Myocyte (in vitro differentiated cells): ENCODE data around the gene ST14. TPM values are rescaled to one million over a fixed set of nuclear protein-coding genes. Genes with fewer than 3 reads are reported as not detected.
"Not testable (repeated sequence)": the region's sequence is repeated elsewhere in the genome, so short reads cannot be mapped to it uniquely, and the experiment has no call there.

ENCODE experiments used
- DNase-seq: peaks from one replicate; pipeline ENCODE4 v3.0.0-alpha.2; 2012; ENCODE audit warnings: low read depth
- total RNA-seq: library from RNA; depleted of rRNA; stranded (reverse); fragments of >200 nt; gene quantifications from 2 replicates; pipeline ENCODE4 v1.2.3, GENCODE V29; 2014

The ST14 gene
- total RNA-seq, 1 donor from 2014 or later, result not detected

GRCh38 chr11:130163346-130164220 lies 4.0 kb downstream of the ST14 start:
- no peak for DNase-seq

- DNase-seq, result no peak
Measured at GRCh38 chr11:130164221-130164570, 4.6 kb downstream of the ST14 start.

GRCh38 chr11:130165601-130166456 lies 6.2 kb downstream of the ST14 start:
- no peak for DNase-seq

DNA sequence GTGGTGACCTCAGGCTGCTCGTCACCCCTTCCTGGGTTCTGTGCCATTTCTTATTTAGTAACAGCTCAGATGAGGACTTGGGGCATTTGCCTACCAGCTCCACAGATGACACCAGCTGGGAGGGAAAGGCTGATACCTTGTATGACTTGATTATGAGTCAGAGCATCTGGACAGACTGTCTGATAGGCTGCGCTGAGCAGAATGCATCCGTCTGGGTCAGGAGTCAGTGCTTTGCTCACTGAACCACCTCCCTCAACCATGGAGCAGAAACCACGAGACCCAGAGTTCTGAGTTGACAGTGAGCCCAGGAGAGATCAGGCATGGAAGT lies 6.8 kb downstream of the ST14 start:
- DNase-seq, result peak; percentile 92

DNA sequence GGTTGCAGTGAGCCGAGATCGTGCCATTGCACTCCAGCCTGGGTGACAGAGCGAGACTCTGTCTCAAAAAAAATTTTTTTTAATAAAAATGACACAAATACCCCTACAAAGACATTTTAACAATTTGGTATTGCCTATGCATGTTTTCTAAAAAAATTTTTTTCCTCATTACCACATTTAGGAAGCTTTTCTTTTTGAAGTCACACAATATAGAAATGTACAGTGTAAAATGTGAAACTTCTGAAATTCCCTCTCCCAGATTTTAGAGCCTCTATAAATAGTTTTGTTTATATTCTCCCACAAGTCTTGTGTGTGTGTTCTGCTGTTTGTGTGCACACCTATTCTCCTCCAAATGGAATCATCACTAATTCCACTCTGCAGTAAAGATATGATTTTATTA lies 7.6 kb downstream of the ST14 start:
- DNase-seq, result no peak

DNA sequence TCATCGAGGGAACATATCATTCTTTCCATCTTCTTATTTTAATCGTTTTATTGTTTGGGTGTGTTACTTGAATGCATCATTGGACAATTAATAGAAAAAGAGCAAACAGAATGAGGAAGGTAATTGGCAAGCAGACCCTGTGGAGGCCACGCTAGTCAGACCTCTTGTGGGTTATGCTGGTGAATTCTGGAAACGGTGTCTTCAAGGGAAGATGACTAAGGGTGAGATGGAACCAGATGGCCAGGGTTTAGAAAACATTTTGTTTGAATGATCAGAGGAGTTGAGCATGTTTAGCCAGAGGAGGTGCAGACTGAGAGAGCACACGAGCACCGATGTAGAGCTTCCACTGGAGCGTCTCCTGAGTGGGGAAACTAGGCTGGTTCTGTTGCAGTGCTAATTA lies 8.5 kb downstream of the ST14 start:
- DNase-seq, result no peak

DNA sequence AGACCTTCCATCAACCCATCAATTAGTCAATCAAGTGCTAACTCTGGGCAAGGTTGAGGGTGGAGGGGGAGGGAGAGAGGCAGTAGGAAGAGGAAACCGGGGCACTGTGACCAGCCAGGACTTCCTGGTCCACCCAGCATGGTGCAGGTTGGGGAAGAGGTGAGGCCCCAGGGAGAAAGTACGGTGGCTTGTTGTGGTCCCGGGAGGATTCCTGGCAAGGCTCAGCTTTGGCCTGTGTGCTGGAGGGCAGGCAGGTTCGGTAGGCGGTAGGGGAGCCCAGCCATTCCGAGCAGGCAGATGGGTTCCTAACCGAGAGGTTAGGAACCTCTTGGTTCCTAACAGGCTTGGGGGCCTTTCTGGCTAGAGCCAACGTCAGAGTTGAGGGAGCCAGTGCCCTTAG lies 10.8 kb downstream of the ST14 start:
- no peak for DNase-seq

DNA sequence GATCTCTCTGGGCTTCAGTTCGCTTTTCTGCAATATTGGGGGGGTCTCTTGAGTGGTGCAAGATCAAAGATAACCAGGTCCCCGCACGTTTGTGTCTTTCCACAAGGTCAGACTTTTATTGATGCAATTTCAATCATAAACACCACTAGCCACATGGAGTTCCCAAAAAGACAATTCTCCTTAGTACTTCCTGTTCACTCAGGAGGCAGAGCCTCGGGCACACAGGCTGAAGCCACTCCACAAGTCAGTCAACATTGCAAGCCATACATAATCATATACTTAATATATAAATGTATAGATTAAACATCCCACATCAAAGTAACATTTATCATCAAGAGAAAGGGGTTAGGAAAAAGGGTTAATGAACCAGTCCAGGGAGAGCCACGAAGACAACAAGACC lies 12.0 kb downstream of the ST14 start:
- DNase-seq, result no peak

DNA sequence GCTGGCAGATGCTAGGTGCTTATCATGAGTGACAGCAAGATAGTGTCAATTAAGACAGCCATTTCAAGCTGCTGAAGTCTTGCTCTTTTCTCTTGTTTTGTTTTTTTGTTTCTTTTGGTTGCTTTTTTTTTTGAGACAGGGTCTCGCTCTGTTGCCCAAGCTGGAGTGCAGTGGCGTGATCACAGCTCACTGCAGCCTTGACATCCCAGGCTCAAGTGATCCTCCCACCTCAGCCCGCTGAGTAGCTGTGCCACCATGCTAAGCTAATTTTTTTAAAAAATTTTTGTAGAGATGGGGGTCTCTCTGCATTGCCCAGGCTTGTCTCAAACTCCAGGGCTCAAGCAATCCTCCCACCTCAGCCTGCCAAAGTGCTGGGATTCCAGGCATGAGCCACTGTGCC lies 12.4 kb downstream of the ST14 start:
- not testable (repeated sequence) for DNase-seq

- DNase-seq, result no peak
Measured at GRCh38 chr11:130174642-130175041, 15.1 kb downstream of the ST14 start.

GRCh38 chr11:130175898-130176297 lies 16.3 kb downstream of the ST14 start:
- DNase-seq, result no peak

- DNase-seq, result no peak
Measured at GRCh38 chr11:130177782-130178181, 18.2 kb downstream of the ST14 start.

GRCh38 chr11:130178441-130179339 lies 19.1 kb downstream of the ST14 start:
- DNase-seq, result peak; percentile 42

DNA sequence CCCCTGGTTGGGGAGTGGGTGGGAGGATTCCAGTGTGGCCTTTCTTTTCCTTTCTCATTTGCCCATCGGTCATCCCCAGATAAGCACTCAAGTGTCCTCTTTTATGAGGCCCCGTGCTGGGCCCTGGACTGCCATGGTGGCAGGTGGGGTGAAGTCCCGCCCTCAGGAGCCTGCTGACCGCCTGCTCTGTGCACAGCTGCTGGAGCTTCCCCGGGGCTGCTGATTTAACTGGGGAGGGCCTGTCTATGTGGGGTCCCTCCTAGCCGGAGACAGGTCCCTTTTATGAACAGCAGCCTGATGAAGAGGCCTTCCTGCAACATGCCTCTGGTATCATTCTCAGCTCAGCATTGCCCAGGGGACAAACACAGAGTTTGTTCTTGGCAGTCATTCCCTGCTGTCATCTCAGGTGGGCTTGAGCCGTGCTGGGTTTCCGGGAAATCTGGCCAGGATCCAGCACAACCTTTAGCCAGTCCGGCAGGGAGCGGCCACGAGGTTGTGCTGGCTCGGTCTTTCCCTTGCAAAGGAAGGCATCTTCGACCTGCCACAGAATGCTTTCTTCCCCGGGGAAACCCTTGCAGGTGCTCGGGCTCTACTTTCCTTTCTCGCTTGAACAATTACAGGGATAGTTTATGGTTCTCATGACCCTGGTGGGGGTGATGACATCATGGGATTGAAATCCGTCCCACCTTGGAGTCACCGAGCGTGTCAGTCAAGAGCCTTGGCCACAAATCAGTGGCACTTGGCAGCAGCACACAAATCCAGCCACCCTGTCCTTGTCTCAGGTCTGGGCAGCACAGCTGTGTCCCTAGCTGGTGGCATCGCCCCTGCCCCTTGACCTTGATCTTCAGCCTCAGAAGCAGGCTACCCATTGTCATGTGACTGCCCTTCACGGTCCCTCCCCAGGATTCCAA lies 20.1 kb downstream of the ST14 start:
- DNase-seq, result no peak

DNA sequence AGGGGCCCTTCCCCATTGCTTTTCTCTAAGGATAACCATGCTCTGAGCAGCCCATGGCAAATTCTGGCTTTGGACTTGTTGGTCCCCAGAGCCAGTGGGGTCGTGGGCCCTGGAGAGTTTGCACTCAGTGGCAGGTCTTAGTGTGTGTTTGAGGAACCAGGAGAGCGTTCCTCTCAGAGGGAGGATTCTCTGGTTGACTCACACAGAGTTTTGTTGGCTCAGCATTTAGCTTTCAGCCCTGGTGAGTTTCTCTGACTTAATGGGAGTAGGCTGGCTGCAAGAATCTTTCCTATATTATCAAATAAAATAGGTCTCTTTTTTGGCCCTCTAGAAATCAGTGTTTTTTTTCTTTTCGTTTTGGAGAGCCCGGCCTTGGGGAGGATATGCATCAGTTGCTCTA lies 20.9 kb downstream of the ST14 start:
- no peak for DNase-seq

- no peak for DNase-seq
Measured at GRCh38 chr11:130180896-130181294, 21.3 kb downstream of the ST14 start.

DNA sequence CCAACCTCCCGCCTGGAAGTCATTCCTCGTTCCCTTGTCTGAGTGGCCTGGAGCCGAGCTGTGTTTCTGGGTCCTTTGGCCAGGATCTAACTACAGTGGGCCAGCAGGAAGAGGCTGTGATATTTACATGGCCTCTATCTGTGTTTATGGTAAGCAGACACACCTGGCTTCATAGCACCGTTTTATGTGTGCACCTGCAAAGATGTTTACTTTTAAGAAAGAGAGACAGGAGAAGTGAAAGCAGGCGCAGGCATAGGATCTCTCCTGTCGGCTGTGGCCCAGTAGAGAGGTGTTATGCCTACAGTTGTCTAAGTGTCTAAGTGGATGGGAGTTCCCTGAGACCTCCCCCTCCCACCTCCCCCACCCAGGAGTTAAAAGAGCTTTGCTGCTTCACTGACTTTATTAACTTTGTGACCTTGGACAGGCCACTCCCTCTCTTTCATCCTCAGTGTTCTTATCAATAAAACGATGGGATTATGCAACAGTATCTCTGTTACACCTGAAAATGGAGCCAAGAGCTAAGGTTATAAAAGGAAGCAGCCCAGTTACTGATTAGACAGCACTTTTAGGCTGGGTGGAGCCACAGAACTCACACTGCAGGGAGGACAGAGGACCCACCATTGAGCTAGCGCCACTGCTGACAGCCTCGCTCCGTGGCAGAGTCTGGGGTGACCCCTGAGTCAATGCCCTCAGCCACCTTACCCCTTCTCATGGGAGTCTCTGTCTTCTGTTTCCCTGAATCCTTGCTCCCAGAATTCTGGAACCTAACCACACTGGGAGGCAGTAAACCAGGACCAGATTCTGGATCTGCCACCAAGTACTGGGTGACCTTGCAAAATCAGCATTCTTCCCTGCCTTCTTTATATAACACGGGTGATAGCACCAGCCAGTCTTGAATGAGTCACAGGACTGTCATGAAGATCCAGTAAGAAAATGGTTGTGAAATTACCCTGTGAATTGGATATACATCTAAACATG lies 22.0 kb downstream of the ST14 start:
- DNase-seq, result peak; percentile 21

DNA sequence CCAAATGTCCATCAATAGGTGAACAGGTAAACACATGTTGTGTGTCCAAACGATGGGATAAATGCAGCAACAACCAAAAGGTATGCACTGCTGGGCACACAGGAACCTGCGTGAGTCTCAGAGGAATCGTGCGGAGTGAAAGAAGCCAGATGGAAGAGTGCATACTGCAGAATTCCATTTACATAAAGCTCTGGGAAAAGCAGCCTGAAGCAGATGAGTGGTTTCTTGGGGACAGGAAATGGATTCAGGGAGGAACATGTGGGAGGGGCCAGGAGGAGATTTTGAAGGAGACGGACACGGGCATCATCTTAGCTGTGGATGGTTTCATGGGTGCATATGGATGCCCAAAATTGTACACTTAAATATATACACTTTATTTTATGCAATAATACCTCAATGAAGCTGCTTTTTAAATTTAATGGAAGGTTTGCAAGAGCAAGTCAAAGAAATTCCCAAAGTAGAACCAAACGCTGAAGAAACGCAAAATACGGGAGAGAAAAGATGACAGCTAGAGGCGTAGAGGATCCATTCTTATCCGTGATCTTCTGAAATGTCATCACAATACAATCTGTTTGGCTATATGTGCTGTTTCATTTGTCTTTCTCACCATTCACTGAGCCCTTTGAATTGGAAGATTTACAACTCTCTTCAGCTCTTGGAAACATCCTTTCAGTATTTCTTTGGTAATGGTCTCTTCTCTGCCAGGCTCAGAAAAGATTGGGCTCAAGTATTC lies 24.5 kb downstream of the ST14 start:
- no peak for DNase-seq

DNA sequence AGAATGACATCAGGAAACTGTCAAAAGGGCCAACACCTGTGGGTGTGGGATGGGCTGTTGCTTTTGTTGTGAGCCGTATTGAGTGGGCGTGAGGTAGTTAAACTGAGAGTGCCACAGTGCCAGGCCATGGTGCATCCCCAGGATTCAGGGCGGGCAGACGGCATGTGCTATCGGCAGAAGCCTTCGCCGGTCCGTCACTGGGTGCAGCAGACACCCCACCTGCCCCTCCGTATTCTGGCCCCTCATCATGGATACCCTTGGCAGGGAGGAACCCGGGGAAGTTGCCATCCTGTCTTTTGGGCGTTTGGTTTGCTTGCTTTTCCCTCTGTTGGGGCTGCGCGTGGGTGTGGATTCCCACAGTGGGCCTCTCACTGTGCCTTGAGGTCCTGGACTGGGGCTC lies 27.5 kb downstream of the ST14 start:
- DNase-seq, result no peak
